ES-I3 (cell line): ENCODE results near the gene NT5DC3.

Source experiments
- H3K36me3 ChIP-seq: 2 replicates; pipeline ENCODE4 v1.6.1; 2013; ENCODE audit warnings: mild to moderate bottlenecking, low read length, control low read depth, moderate library complexity; ENCODE audit not compliant: insufficient read depth
- H3K4me1 ChIP-seq: 2 replicates; pipeline ENCODE4 v1.6.1; 2013; ENCODE audit warnings: mild to moderate bottlenecking, control low read depth, low read length; ENCODE audit not compliant: insufficient read depth
- H3K9ac ChIP-seq: 2 replicates; pipeline ENCODE4 v1.6.1; 2013; ENCODE audit warnings: low read depth, mild to moderate bottlenecking, low read length, moderate library complexity
- H3K9me3 ChIP-seq: 2 replicates; pipeline ENCODE4 v1.6.1; 2013; ENCODE audit warnings: mild to moderate bottlenecking, low read length, moderate library complexity; ENCODE audit not compliant: control insufficient read depth, insufficient read depth

NT5DC3 gene

DNA sequence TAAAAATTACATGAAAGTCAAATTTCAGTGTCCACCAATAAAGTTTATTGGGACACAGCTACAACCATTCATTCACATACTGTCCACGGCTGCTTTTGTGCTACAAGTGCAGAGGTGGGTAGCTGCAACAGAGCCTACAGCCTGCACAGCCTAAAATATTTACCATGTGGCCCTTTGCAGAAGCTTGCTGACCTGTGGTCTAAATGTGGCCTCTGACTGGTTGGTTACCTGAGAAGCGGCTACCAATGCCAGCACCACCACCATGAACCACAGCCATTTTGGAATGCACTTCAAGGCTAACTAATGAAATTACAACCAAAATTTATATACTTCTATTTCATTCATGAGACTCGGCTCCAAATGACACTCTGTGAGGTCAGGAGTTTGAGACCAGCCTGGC is 58.6 kb downstream of the NT5DC3 start:
- H3K36me3 ChIP-seq: peaks cover 6% of the 10 kb centered on the region
- H3K9ac ChIP-seq: no peak overlapping the region
- H3K9me3 ChIP-seq: no peaks in the 10 kb centered on the region
- peaks cover 5% of the 10 kb centered on the region for H3K4me1 ChIP-seq

DNA sequence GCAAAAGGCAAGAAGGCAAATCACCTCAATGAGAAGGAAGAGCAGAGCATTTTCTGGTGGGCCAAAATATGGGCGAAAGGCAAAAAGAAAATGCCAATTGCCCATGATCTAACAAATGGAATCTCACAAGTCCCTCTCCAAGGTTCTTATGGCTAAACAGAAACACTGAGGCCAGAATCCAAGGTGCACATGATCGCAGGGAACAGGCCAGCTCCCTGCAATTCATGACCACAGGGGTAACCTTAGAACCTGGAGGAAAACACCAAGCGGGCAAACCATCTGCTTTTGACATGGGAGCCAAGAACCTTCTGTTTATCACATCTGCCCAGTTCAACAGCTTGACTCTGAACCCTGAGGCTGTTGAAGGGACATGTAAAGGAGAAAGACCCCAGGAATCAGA is 60.0 kb downstream of the NT5DC3 start:
- Histone ChIP-seq H3K9me3 (no peaks in the 10 kb centered on the region), H3K4me1 (peaks cover 5% of the 10 kb centered on the region), H3K36me3 (peaks cover 15% of the 10 kb centered on the region), H3K9ac (no peak overlapping the region)

DNA sequence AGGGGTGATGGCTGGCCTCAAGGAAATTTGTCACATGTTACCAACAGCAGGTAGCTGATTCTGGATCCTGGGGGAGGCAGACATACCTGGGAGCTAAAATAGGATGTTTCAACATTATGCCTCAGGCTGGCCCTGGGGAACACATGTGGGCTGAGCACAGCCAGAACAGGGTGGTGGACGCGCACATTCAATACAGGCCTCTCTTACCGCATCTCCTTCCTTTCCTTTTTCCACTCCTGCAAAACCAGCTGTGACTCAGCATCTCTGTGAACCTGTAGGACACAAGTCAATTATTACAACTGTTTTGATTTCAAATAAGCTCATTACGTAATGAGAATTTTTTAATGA is 61.0 kb downstream of the NT5DC3 start:
- Histone ChIP-seq H3K36me3 (peaks cover 13% of the 10 kb centered on the region), H3K4me1 (peaks cover 5% of the 10 kb centered on the region), H3K9me3 (no peaks in the 10 kb centered on the region), H3K9ac (no peak overlapping the region)

DNA sequence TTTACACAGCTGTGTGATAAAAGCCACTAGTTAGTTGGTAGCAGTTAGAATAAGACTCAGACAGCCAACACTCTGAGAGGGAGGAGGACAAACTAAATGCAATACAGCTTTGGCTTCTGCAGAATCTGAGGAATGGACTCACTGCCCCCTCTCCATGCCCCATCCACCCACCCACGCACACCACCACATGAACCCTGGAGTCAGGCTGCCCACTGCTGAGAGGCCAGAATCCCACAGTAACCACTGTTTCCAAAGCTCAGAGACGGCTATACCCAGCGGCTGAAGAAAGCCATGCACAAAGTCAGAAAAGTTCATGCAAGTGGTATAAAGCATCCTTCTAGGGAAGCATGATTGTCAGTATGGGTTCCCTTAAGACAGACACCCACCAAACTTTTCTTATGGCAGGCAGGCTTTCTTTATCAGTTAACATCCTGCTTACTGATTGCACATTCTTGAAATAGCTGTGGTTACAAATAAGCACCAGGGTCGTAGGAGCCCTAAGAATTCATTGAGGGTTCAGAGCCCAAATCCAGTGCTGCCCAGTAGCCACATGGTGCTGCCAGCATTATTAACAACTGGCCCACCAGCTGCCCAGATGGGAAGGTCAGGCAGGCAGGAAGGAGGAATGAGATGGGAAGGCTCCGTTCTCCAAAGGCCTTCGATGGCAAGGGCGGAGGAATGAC is 61.5 kb downstream of the NT5DC3 start:
- H3K36me3 ChIP-seq: peaks cover 12% of the 10 kb centered on the region; the same call in 1 of the 2 replicates
- H3K9ac ChIP-seq: no peak overlapping the region
- H3K9me3 ChIP-seq: no peaks in the 10 kb centered on the region
- peaks cover 5% of the 10 kb centered on the region for H3K4me1 ChIP-seq

DNA sequence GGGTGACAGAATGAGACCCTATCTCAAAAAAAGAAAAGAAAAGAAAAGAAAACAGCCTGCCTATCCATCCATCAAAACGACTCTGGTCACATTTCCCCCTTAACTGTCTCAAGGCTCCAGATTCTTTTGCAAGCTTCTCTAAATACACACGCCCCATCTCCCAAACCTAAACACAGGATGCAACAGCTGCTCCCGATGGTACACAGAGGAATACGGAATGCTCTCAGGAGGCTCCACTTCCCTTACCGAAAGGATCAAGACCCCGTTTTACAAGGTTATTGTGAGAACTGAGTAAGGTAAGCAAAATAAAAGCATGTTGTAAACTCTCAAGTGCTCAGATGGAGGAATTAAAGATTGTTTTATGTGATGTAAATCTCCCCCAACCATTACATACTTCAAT is 62.3 kb downstream of the NT5DC3 start:
- H3K9me3 ChIP-seq: no peaks in the 10 kb centered on the region
- H3K36me3 ChIP-seq: peaks cover 12% of the 10 kb centered on the region; the same call in 1 of the 2 replicates
- H3K4me1 ChIP-seq: peaks cover 5% of the 10 kb centered on the region
- no peak overlapping the region for H3K9ac ChIP-seq

DNA sequence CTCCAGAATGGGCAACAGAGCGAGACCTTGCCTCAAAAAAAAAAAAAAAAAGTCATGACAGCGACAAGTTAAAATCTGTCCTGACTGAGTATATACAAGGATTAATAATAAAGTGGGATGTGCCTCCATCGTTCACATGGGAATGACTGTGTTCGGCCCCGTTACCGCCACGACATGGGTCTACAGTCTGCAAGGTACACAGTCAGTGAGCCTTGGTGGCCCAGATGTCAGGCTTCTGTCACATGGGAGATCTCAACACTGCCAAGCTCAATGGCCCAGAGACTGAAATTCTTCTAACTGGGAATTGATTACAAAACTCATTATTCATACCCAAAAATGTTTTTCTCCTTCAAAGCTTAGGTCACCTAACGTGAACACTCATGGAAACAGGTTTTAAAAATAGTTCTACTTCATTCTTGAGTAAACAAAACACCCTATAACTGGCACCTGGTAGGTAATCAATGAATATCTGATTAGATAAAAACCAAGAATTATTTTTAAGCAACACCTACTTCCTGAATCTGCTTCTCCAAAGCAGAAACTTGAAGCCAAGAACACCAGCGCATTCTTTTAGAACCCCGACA is 66.0 kb downstream of the NT5DC3 start:
- H3K36me3 ChIP-seq: peaks cover 12% of the 10 kb centered on the region; the same call in 1 of the 2 replicates
- no peak overlapping the region for H3K9ac ChIP-seq
- H3K4me1 ChIP-seq: peaks cover 3% of the 10 kb centered on the region
- no peaks in the 10 kb centered on the region for H3K9me3 ChIP-seq

DNA sequence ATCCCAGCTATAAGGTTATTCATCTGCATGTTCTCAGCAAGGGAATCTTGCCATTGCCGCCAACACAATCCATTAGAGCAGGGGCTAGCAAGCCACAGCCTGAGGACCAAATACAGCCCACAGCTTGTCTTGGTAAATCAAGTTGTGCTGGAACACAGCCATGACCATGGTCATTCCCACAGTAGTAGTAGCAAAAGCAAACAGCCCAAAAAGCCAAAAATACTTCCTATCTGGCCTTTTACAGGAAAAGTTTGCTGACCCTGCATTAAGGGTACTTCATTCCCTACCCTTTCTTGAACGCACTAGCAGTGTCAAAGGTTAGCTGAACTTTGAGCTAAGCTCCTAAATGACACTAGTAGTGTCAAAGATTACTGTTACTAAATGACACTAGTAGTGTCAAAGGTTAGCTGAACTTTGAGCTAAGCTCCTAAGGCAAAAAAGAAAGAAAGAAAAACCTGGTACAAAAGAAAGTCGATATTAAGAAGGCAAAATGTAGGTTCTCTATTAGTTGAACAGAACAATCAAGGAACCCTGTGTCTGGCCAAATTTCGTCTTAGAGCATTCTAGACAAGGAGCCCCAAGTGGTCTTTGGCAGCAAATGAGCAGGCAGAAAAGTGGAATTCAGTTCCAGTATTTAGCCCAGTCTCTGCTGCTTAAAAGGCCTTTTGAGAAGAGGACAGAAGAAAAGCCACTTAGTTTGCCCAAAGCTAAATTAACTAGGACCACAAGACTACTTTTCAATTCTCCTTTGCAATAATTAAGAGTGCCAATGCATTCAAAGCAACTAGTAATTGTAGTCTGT is 67.7 kb downstream of the NT5DC3 start:
- no peaks in the 10 kb centered on the region for H3K9me3 ChIP-seq
- H3K4me1 ChIP-seq: peaks cover 8% of the 10 kb centered on the region; the same call in 1 of the 2 replicates
- H3K36me3 ChIP-seq: peaks cover 9% of the 10 kb centered on the region; the same call in 1 of the 2 replicates
- no peak overlapping the region for H3K9ac ChIP-seq

DNA sequence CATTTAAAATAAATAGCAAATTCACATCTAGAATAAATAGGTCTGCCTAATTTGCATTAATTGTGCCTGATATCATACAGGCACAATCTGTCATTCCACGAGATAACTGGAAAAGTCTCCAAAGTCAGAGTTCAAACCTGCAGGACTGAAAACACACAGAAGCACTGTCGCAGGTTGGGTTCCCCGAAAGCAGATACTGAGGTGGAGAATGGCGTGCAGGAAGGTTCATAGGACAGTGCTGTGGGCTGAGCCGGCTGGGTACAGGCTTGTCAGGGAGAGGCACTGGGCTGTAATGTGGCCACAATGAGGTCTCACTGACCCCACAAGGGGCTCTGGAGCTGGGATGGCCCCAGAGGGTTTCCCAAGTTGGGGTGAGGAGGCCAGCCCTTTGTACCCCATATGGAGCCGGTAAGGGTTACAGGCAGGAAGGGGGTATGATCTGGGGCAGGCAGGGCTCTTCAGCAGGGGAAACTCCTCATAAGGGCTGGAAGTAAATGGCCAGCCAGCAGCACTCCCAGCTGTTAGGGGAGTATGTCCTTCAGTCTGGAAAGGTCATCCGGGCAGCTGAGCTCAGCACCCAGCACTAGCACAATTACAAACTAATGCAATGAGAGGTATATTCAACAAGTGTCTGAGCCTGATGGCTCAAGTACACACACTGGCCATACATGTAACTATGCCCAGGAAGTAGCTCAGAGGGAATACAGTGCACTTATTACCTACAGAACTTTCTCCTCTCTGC is 68.5 kb downstream of the NT5DC3 start:
- peaks cover 8% of the 10 kb centered on the region; the same call in 1 of the 2 replicates for H3K4me1 ChIP-seq
- H3K9me3 ChIP-seq: no peaks in the 10 kb centered on the region
- H3K9ac ChIP-seq: no peak overlapping the region
- peaks cover 9% of the 10 kb centered on the region; the same call in 1 of the 2 replicates for H3K36me3 ChIP-seq

DNA sequence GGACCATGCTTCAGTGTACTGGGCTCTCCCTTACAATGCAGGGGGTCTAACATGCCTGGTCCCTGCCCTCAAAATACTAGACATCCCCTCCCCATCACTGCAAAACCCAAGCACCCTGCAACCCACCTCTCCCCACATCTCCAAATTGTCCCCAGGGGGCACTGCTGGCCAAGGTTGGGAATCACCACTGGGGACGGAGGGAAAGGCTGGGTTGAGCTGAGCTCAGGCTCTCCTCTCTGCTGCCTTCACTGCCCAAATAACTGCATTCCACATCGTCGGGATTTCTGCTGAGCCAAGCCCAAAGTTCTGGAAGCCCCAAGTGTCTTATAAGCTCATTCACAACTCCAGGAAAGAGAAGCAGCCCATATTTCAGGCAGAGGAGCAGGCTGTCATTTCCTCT is 69.6 kb downstream of the NT5DC3 start:
- Histone ChIP-seq H3K36me3 (peaks cover under 1% of the 10 kb centered on the region; the same call in 1 of the 2 replicates), H3K9me3 (no peaks in the 10 kb centered on the region)

DNA sequence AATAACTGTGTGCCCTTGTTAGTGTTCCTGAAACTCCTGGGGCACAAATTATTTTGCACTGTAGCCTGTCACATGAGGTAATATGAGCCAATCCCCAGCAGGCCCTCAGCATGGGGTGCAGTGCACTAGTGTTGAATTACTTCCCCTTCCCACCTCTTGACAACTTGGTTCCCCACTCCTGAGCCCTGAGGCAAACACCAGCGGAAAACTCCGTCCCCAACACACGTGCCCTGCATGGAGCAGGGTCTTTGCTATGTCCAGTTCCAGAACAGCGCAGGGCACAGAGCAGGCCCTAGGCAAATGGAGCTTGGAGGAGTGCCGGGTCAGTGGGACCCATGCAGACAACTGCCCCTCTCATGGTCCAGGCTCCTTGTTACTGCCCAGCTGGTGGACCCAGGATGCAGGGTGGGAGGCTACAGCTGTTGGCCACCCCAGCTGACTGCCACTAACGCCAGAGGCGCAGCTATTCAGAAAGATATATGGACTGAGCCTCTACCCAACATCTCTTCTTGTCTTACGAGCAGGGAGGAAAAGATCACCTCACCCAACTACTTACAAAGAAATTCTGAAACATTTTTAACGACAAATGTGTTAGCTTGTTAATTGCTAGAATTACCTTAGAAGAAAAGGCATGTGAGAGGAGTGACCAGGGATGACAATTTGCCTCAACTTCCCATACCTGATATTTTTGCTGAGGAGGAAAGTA is 71.6 kb downstream of the NT5DC3 start:
- no peaks in the 10 kb centered on the region for H3K9me3 ChIP-seq
- H3K9ac ChIP-seq: no peak overlapping the region
- H3K4me1 ChIP-seq: peaks cover 8% of the 10 kb centered on the region; the same call in 1 of the 2 replicates
- no peaks in the 10 kb centered on the region for H3K36me3 ChIP-seq

More for the DNA sequence above, 69.6 kb downstream of the NT5DC3 start:
- no peak overlapping the region for H3K9ac ChIP-seq
- peaks cover 8% of the 10 kb centered on the region; the same call in 1 of the 2 replicates for H3K4me1 ChIP-seq

DNA sequence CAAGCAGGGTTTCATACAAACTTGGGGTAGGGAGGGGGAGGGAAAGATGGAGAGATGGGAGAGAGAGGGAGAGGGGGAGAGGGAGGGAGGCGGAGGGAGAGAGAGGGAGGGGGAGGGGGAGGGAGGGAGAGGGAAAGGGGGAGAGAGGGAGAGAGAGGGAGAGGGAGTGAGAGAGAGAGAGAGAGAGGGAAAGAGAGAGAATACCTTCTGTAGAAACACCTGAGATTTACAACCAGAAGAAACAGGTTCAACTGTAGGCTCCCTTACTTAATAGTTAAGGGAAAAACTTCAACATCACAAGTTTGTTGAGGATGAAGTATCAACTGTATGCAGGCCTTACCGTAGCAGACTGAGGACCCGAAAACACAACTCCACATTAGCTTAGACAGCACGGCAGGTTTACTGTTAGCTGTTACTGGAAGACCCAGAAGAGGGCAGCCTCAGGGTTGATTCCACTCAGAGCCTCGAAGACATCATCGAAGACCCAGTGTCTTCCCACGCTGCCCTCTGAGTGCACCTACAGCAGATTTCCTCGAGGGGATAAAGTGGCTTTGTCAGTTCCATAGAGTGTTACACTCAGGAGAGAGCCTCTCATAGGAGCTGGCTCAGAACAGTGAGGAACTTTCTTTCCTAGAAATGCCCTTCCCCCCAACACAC is 72.4 kb downstream of the NT5DC3 start:
- Histone ChIP-seq H3K4me1 (peaks cover 8% of the 10 kb centered on the region; the same call in 1 of the 2 replicates), H3K9me3 (no peaks in the 10 kb centered on the region), H3K9ac (no peak overlapping the region), H3K36me3 (no peaks in the 10 kb centered on the region)

DNA sequence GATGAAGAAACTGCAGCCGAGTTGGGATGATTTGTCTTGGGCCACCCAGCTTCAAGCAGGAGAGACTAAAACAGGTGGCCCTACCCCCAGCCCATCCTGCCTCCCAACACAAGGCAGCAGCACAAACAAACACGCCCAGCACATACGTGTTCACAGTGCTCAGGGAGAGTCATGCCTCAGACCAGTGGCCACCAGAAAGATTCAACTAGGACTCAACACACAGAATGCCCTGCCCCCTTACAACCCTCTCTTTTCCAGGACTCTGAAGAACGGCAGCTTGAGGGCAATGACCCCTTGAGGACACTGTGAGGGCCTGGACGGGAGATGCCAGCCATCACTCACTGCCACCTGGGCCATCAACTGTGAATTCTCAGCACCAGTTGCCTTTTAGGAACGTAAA is 75.0 kb downstream of the NT5DC3 start:
- Histone ChIP-seq H3K9me3 (no peaks in the 10 kb centered on the region), H3K36me3 (no peaks in the 10 kb centered on the region), H3K4me1 (peaks cover 8% of the 10 kb centered on the region; the same call in 1 of the 2 replicates), H3K9ac (no peak overlapping the region)

DNA sequence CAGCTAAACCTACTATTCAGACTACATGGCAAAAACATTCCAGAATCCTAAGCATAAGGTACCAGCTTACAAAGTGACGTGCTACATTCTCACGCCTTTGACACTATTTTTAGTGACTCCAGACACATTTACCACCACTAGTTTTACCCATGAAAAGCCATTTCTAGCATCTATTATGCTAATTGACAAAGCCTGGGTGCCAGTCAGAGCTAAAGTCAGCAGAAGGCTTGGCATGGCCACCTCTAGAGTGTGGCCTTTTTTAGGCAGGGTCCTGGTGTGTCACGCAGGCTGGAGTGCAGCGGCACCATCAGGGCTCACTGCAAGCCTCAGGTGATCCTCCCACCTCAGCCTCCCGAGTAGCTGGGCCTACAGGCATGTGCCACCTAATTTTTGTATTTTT is 75.7 kb downstream of the NT5DC3 start:
- Histone ChIP-seq H3K36me3 (no peaks in the 10 kb centered on the region), H3K9me3 (no peaks in the 10 kb centered on the region), H3K4me1 (peaks cover 8% of the 10 kb centered on the region; the same call in 1 of the 2 replicates), H3K9ac (no peak overlapping the region)
